Adipocyte (in vitro differentiated cells): ENCODE results near the gene MRPS34.
"Not testable (repeated sequence)": the region's sequence is repeated elsewhere in the genome, so short reads cannot be mapped to it uniquely, and the experiment has no call there.

Experiments used
- DNase-seq: peaks from one replicate; pipeline ENCODE4 v3.0.0-alpha.2; 2015; ENCODE audit warnings: low read depth
- H3K27me3 ChIP-seq: replicated peaks from 2 replicates; pipeline ENCODE4 v1.7.0; 2013; ENCODE audit warnings: mild to moderate bottlenecking, low read length, moderate library complexity; ENCODE audit not compliant: control insufficient read depth, insufficient read depth
- H3K36me3 ChIP-seq: 2 replicates; pipeline ENCODE4 v1.7.0; 2013; ENCODE audit warnings: low read length, mild to moderate bottlenecking, moderate library complexity; ENCODE audit not compliant: control insufficient read depth, insufficient read depth, severe bottlenecking
- H3K4me1 ChIP-seq: 2 replicates; pipeline ENCODE4 v1.7.0; 2013; ENCODE audit warnings: mild to moderate bottlenecking, low read length, moderate library complexity; ENCODE audit not compliant: control insufficient read depth, insufficient read depth
- H3K4me3 ChIP-seq: 2 replicates; pipeline ENCODE4 v1.7.0; 2013; ENCODE audit warnings: mild to moderate bottlenecking, low read length, moderate library complexity
- H3K9ac ChIP-seq: 2 replicates; pipeline ENCODE4 v1.7.0; 2013; ENCODE audit warnings: mild to moderate bottlenecking, low read length, moderate library complexity
- H3K9me3 ChIP-seq: 2 replicates; pipeline ENCODE4 v1.7.0; 2013; ENCODE audit warnings: mild to moderate bottlenecking, low read length, moderate library complexity; ENCODE audit not compliant: control insufficient read depth

MRPS34 gene

GRCh38 chr16:1741553-1742165, 31.3 kb downstream of the MRPS34 start:
- H3K4me3 ChIP-seq = no peak overlapping the region
- H3K4me1 ChIP-seq = no peaks in the 10 kb centered on the region
- H3K9ac ChIP-seq = no peak overlapping the region
- no peaks in the 10 kb centered on the region for H3K9me3 ChIP-seq
- no peaks in the 10 kb centered on the region for H3K27me3 ChIP-seq
- peaks cover 34% of the 10 kb centered on the region for H3K36me3 ChIP-seq
- no peak for DNase-seq

GRCh38 chr16:1740781-1741490, 32.0 kb downstream of the MRPS34 start:
- Histone ChIP-seq H3K9me3 (no peaks in the 10 kb centered on the region), H3K27me3 (no peaks in the 10 kb centered on the region), H3K9ac (no peak overlapping the region), H3K36me3 (peaks cover 31% of the 10 kb centered on the region), H3K4me3 (no peak overlapping the region), H3K4me1 (no peaks in the 10 kb centered on the region)
- no peak for DNase-seq

GRCh38 chr16:1740234-1740633, 32.7 kb downstream of the MRPS34 start:
- no peak overlapping the region for H3K9ac ChIP-seq
- peaks cover 27% of the 10 kb centered on the region for H3K36me3 ChIP-seq
- DNase-seq = no peak
- H3K9me3 ChIP-seq = no peaks in the 10 kb centered on the region
- H3K27me3 ChIP-seq = no peaks in the 10 kb centered on the region
- H3K4me1 ChIP-seq = no peaks in the 10 kb centered on the region
- H3K4me3 ChIP-seq = no peak overlapping the region

GRCh38 chr16:1734816-1735215, 38.1 kb downstream of the MRPS34 start:
- no peaks in the 10 kb centered on the region for H3K27me3 ChIP-seq
- H3K9ac ChIP-seq = no peak overlapping the region
- no peaks in the 10 kb centered on the region for H3K4me1 ChIP-seq
- H3K4me3 ChIP-seq = no peak overlapping the region
- DNase-seq = no peak
- H3K9me3 ChIP-seq = no peaks in the 10 kb centered on the region
- peaks cover 34% of the 10 kb centered on the region for H3K36me3 ChIP-seq

- H3K4me1 ChIP-seq = no peaks in the 10 kb centered on the region
- H3K4me3 ChIP-seq = no peak overlapping the region
- peaks cover 40% of the 10 kb centered on the region for H3K36me3 ChIP-seq
- no peaks in the 10 kb centered on the region for H3K9me3 ChIP-seq
- DNase-seq = no peak
- H3K9ac ChIP-seq = no peak overlapping the region
- no peaks in the 10 kb centered on the region for H3K27me3 ChIP-seq
Observed at GRCh38 chr16:1734123-1734522, 38.8 kb downstream of the MRPS34 start.

- not testable (repeated sequence) for H3K9me3 ChIP-seq, H3K4me3 ChIP-seq, H3K4me1 ChIP-seq, DNase-seq, H3K9ac ChIP-seq, H3K27me3 ChIP-seq
- peaks cover 52% of the 10 kb centered on the region for H3K36me3 ChIP-seq
Observed at GRCh38 chr16:1732551-1732987, 40.4 kb downstream of the MRPS34 start.

- Histone ChIP-seq H3K27me3 (no peaks in the 10 kb centered on the region), H3K9ac (no peak overlapping the region), H3K9me3 (no peaks in the 10 kb centered on the region), H3K4me1 (no peaks in the 10 kb centered on the region), H3K36me3 (peaks cover 55% of the 10 kb centered on the region), H3K4me3 (no peak overlapping the region)
- DNase-seq = no peak
Observed at GRCh38 chr16:1732071-1732470, 40.9 kb downstream of the MRPS34 start.

- Histone ChIP-seq H3K27me3 (no peaks in the 10 kb centered on the region), H3K9me3 (no peaks in the 10 kb centered on the region), H3K4me1 (no peaks in the 10 kb centered on the region), H3K4me3 (no peak overlapping the region), H3K9ac (no peak overlapping the region), H3K36me3 (peaks cover 58% of the 10 kb centered on the region)
- DNase-seq = no peak
Observed at GRCh38 chr16:1731603-1732002, 41.3 kb downstream of the MRPS34 start.

- no peak for DNase-seq
- no peak overlapping the region for H3K4me3 ChIP-seq
- no peak overlapping the region for H3K9ac ChIP-seq
- H3K36me3 ChIP-seq = peaks cover 63% of the 10 kb centered on the region
- H3K27me3 ChIP-seq = no peaks in the 10 kb centered on the region
- H3K9me3 ChIP-seq = no peaks in the 10 kb centered on the region
- H3K4me1 ChIP-seq = no peaks in the 10 kb centered on the region
Observed at GRCh38 chr16:1731073-1731472, 41.9 kb downstream of the MRPS34 start.

- Histone ChIP-seq H3K9ac (no peak overlapping the region), H3K27me3 (no peaks in the 10 kb centered on the region), H3K4me1 (no peaks in the 10 kb centered on the region), H3K4me3 (no peak overlapping the region), H3K36me3 (peaks cover 57% of the 10 kb centered on the region), H3K9me3 (no peaks in the 10 kb centered on the region)
- no peak for DNase-seq
Observed at GRCh38 chr16:1729445-1729844, 43.5 kb downstream of the MRPS34 start.

- DNase-seq = no peak
- H3K36me3 ChIP-seq = peaks cover 53% of the 10 kb centered on the region
- H3K4me1 ChIP-seq = no peaks in the 10 kb centered on the region
- H3K4me3 ChIP-seq = no peak overlapping the region
- no peak overlapping the region for H3K9ac ChIP-seq
- H3K9me3 ChIP-seq = no peaks in the 10 kb centered on the region
- no peaks in the 10 kb centered on the region for H3K27me3 ChIP-seq
Observed at GRCh38 chr16:1729026-1729425, 43.9 kb downstream of the MRPS34 start.
